ENCODE data around the gene KLF11. TPM values are rescaled to one million over a fixed set of nuclear protein-coding genes. Genes with fewer than 3 reads are reported as not detected.

KLF11 gene
- total and polyA plus RNA-seq, 9 of the 15 experiments (the other 6 are each of a cell fraction or from before 2014, with no cell fraction given) = 2.1 to 13.4 (median 6.5) TPM

GRCh38 chr2:10043906-10044601, 704 bp downstream of the KLF11 start (continued):
- peak; percentile 16 for TF ChIP-seq MXD1 (CRISPR knock-in tag; IDR thresholded peaks at IDR 0.05; ENCODE audit: borderline replicate concordance, poor library complexity, severe bottlenecking)
- TF ChIP-seq ZSCAN32 (CRISPR knock-in tag; IDR thresholded peaks at IDR 0.05) = peak; percentile 25; the same call in 1 of the 2 replicates
- TF ChIP-seq BHLHE40 (IDR thresholded peaks at IDR 0.05; ENCODE audit: low read length) = peak; percentile 84
- no peak for TF ChIP-seq OTX1 (CRISPR knock-in tag; IDR thresholded peaks at IDR 0.05)
- TF ChIP-seq RERE (CRISPR knock-in tag; IDR thresholded peaks at IDR 0.05; ENCODE audit: borderline replicate concordance) = no peak
- TF ChIP-seq RBBP5 (IDR thresholded peaks at IDR 0.05; ENCODE audit: borderline replicate concordance, insufficient read depth, low read length, poor library complexity, severe bottlenecking) = peak; percentile 40
- TF ChIP-seq USF1 (CRISPR knock-in tag; IDR thresholded peaks at IDR 0.05) = peak; percentile 22; the same call in 1 of the 2 replicates
- TF ChIP-seq SP1 (CRISPR knock-in tag; IDR thresholded peaks at IDR 0.05) = peak; percentile 95
- TF ChIP-seq ASH1L (IDR thresholded peaks at IDR 0.05; ENCODE audit: borderline replicate concordance, low read depth, partially characterized antibody) = no peak
- 0 out of 2 replicates have a peak, but pooled peaks have one; percentile 62 for TF ChIP-seq GATAD2B (IDR thresholded peaks at IDR 0.05; ENCODE audit: borderline replicate concordance)
- no peak for TF ChIP-seq MECOM (CRISPR knock-in tag; IDR thresholded peaks at IDR 0.05)
- peak; percentile 89; the same call in 1 of the 2 replicates for TF ChIP-seq FOXP1 (CRISPR knock-in tag; IDR thresholded peaks at IDR 0.05)
- TF ChIP-seq RUNX1 (IDR thresholded peaks at IDR 0.05; ENCODE audit: low read depth) = no peak
- no peak for TF ChIP-seq WHSC1 (IDR thresholded peaks at IDR 0.05; ENCODE audit: low read length)
- TF ChIP-seq, protein P1, sequence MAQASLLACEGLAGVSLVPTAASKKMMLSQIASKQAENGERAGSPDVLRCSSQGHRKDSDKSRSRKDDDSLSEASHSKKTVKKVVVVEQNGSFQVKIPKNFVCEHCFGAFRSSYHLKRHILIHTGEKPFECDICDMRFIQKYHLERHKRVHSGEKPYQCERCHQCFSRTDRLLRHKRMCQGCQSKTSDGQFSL (CRISPR knock-in tag; IDR thresholded peaks at IDR 0.05) = peak; percentile 57; the same call in 1 of the 2 replicates
- TF ChIP-seq, protein P1 (tag; IDR thresholded peaks at IDR 0.05) = no peak
- no peak for TF ChIP-seq ZNF75A (CRISPR knock-in tag; IDR thresholded peaks at IDR 0.05)
- TF ChIP-seq JUNB (CRISPR knock-in tag; conservative IDR thresholded peaks at IDR 0.05) = peak; percentile 81; the same call in 1 of the 2 replicates
- peak; percentile 35; the same call in 1 of the 2 replicates for TF ChIP-seq ZBTB1 (CRISPR knock-in tag; IDR thresholded peaks at IDR 0.05; ENCODE audit: borderline replicate concordance, low read depth)
- no peak for TF ChIP-seq TRIM28 (IDR thresholded peaks at IDR 0.05)
- no peak for TF ChIP-seq KLF6 (CRISPR knock-in tag; IDR thresholded peaks at IDR 0.05; ENCODE audit: borderline replicate concordance)
